ENCODE data around the gene EIF3A. TPM values are rescaled to one million over a fixed set of nuclear protein-coding genes. Genes with fewer than 3 reads are reported as not detected.
A peak's percentile ranks its signal among the peaks of the same experiment; 100 is the strongest.

EIF3A gene
- total and polyA plus RNA-seq, 2 of the 8 experiments (the other 6 are each of a cell fraction or from before 2014, with no cell fraction given), result 26.8 to 209 TPM

DNA sequence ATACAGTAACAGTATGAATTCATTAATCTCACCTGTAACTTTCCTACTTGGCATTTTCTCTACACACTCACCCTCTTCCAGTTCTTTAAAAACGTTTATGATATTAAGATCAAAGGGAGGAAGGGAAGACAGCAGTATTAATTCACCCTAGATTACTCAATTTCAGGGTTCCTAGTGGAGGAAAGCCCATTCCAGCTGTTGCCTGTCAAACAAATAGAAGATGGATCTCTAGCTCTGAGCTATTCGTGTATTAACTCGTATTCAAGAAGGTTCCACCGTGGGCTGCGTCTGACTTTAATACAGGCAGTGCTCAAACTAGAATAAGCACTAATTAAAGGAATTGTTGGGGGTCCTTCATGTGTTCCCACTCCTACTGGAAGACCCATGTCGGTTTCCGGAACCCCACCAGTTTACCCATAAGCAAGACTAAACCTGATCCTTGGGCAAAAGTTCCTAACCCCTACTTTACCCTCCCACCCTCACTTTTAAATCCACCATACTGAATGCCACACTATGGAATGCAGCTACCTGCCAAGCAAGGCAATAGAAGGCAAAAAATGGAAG, 49.0 kb downstream of the EIF3A start:
- H4K5ac ChIP-seq (ENCODE audit: insufficient read length, low read depth, low read length), result no peak overlapping the region
- POLR2A ChIA-PET (ENCODE audit: partially characterized antibody), result interaction anchor here (0.6 to 4.7 kb wide), 19 partner anchors 8 to 277 kb away, joined by 3 to 30 read pairs (median 5); partner anchors contain the start of genes CACUL1, DENND10 and EIF3A
- H3K4me2 ChIP-seq (ENCODE audit: insufficient read depth in 1 of 2, low read depth in 2 of 2, low read length in 2 of 2), result peak overlapping the region; percentile 68 to 75
- no peaks in the 10 kb centered on the region; the same call in 1 of the 2 replicates for H3K79me1 ChIP-seq (ENCODE audit: low read depth, low read length)
- peaks cover 9% of the 10 kb centered on the region for H3K23me2 ChIP-seq (ENCODE audit: low read depth, low read length)
- peak in 1 of 2 experiments; percentile 46 for DNase-seq (ENCODE audit: low read depth in 1 of 2, low spot score in 2 of 2)
- H2AK5ac ChIP-seq (ENCODE audit: low read depth, low read length), result no peak overlapping the region
- no peak for TF ChIP-seq CHD2 (IDR thresholded peaks at IDR 0.05; ENCODE audit: low read length)
- TF ChIP-seq, protein P1, sequence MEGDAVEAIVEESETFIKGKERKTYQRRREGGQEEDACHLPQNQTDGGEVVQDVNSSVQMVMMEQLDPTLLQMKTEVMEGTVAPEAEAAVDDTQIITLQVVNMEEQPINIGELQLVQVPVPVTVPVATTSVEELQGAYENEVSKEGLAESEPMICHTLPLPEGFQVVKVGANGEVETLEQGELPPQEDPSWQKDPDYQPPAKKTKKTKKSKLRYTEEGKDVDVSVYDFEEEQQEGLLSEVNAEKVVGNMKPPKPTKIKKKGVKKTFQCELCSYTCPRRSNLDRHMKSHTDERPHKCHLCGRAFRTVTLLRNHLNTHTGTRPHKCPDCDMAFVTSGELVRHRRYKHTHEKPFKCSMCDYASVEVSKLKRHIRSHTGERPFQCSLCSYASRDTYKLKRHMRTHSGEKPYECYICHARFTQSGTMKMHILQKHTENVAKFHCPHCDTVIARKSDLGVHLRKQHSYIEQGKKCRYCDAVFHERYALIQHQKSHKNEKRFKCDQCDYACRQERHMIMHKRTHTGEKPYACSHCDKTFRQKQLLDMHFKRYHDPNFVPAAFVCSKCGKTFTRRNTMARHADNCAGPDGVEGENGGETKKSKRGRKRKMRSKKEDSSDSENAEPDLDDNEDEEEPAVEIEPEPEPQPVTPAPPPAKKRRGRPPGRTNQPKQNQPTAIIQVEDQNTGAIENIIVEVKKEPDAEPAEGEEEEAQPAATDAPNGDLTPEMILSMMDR (IDR thresholded peaks at IDR 0.05; ENCODE audit: control extremely low read depth in 1 of 3, insufficient read depth in 1 of 3, low read depth in 1 of 3, low read length in 3 of 3), result no peak
- TF ChIP-seq ATF3 (IDR thresholded peaks at IDR 0.05; ENCODE audit: insufficient read depth, low read depth, low read length), result no peak
- no peak for TF ChIP-seq RAD21 (IDR thresholded peaks at IDR 0.05 in 1 of 2, conservative IDR thresholded peaks at IDR 0.05 in 1 of 2; ENCODE audit: low read depth in 2 of 2, low read length in 2 of 2)
- peak; percentile 48; the same call in 1 of the 2 replicates for TF ChIP-seq POLR2AphosphoS5 (IDR thresholded peaks at IDR 0.05; ENCODE audit: low read depth, low read length)
- no peak overlapping the region for H2BK120ac ChIP-seq (replicated peaks; ENCODE audit: low read depth, low read length)
- H2BK5ac ChIP-seq (ENCODE audit: low read depth, low read length), result no peak overlapping the region
- H3K9ac ChIP-seq (replicated peaks in 1 of 4; ENCODE audit: extremely low read depth in 1 of 4, low read depth in 3 of 4, low read length in 3 of 4), result no peak overlapping the region
- WGBS, 2 experiments (ENCODE audit: extremely low coverage in 1 of 2, insufficient coverage in 1 of 2, insufficient read length in 1 of 2, insufficient replicate concordance in 2 of 2, low coverage in 1 of 2, low lambda C conversion rate in 2 of 2, missing lambda C conversion rate in 1 of 2), result 73% methylated on average over 7 of the region's 7 CpGs; no CpG with 5 or more reads in 1 of the 2 experiments
- H3K4me1 ChIP-seq (replicated peaks in 1 of 4; ENCODE audit: control insufficient read depth in 3 of 4, insufficient read depth in 4 of 4, low read length in 3 of 4), result peaks cover 0 to 3% (median 1%) of the 10 kb centered on the region in 4 experiments; a peak in 3 of 7 replicates
- CTCF ChIA-PET (ENCODE audit: partially characterized antibody), result interaction anchor here (0.6 kb wide), 1 partner anchor 195 kb away, joined by 3 read pairs; no protein-coding TSS in a partner anchor
- H3K27ac ChIP-seq (ENCODE audit: low read depth, low read length), result no peak overlapping the region
- no peak overlapping the region for H2AFZ ChIP-seq (ENCODE audit: low read length)
- H2BK15ac ChIP-seq (ENCODE audit: low read length), result no peak overlapping the region
- peaks cover 6 to 32% (median 20%) of the 10 kb centered on the region in 4 experiments; a peak in 7 of 8 replicates for H3K36me3 ChIP-seq (ENCODE audit: control insufficient read depth in 2 of 4, insufficient read depth in 4 of 4, low read length in 3 of 4)
- no peak overlapping the region for H2BK12ac ChIP-seq (ENCODE audit: low read depth, low read length)
- H3K79me2 ChIP-seq (ENCODE audit: control insufficient read depth in 1 of 2, insufficient read depth in 2 of 2, low read length in 2 of 2), result no peaks in the 10 kb centered on the region
- no peak overlapping the region for H4K91ac ChIP-seq (replicated peaks; ENCODE audit: insufficient read length, low read length)
- H3K56ac ChIP-seq (replicated peaks; ENCODE audit: insufficient read length, low read depth, low read length), result no peak overlapping the region
- H4K8ac ChIP-seq (ENCODE audit: extremely low read depth, insufficient read depth, low read length), result no peak overlapping the region
- no peak overlapping the region for H3K14ac ChIP-seq (ENCODE audit: insufficient read length)
- no peaks in the 10 kb centered on the region for H3K9me3 ChIP-seq (ENCODE audit: insufficient read depth in 2 of 2, low read depth in 1 of 2, low read length in 1 of 2)
- peak overlapping the region in 2 of 4 experiments; percentile 39 to 62; a peak in 3 of 8 replicates for H3K4me3 ChIP-seq (ENCODE audit: extremely low read depth in 1 of 4, insufficient read depth in 2 of 4, low read depth in 3 of 4, low read length in 4 of 4)
- no peaks in the 10 kb centered on the region for H3K27me3 ChIP-seq (replicated peaks in 1 of 4; ENCODE audit: control insufficient read depth in 3 of 4, extremely low read depth in 1 of 4, insufficient read depth in 3 of 4, low read length in 3 of 4)
- FAIRE-seq, result no peak
- H3K4ac ChIP-seq (replicated peaks; ENCODE audit: insufficient read length, low read depth, low read length), result no peak overlapping the region
- no peak overlapping the region for H3K23ac ChIP-seq (ENCODE audit: insufficient read length)
- H2BK20ac ChIP-seq (ENCODE audit: low read length), result no peak overlapping the region
- peaks cover 7 to 13% of the 10 kb centered on the region in 2 experiments for H4K20me1 ChIP-seq (replicated peaks in 1 of 2; ENCODE audit: control insufficient read depth in 1 of 2, insufficient read depth in 2 of 2, low read length in 2 of 2)
- H3K18ac ChIP-seq (ENCODE audit: extremely low read depth, low read length), result no peak overlapping the region
